Esophagus squamous epithelium (tissue), 5 donors: ENCODE measurements around the gene PDIK1L. TPM values are rescaled to one million over a fixed set of nuclear protein-coding genes. Genes with fewer than 3 reads are reported as not detected.
A peak's percentile ranks its signal among the peaks of the same experiment; 100 is the strongest.

Source experiments
- DNase-seq: peaks from one replicate; lab custom pipeline; 2025; lab: John Stamatoyannopoulos, UW
- H3K27ac ChIP-seq, 4 donors: fragments of 200-600 bp; sonication (generic); one replicate each; pipeline ENCODE4 v1.5.1; 2016 to 2019; ENCODE audit warnings: mild to moderate bottlenecking in 1 of 4
- H3K27me3 ChIP-seq, 4 donors: fragments of 200-600 bp; sonication (generic); 1 replicate in 3 of 4; 2 replicates in 1 of 4; pipeline versions ENCODE4 v1.5.1 to v1.6.0; 2017 to 2021; ENCODE audit warnings: antibody characterized with exemption in 1 of 4
- H3K36me3 ChIP-seq, 3 donors: fragments of 200-600 bp; sonication (generic); one replicate each; pipeline ENCODE4 v1.5.1; 2016 to 2019
- H3K4me1 ChIP-seq, 3 donors: fragments of 200-600 bp; sonication (generic); one replicate each; pipeline ENCODE4 v1.5.1; 2017 to 2019
- H3K4me3 ChIP-seq, 4 donors: fragments of 200-600 bp; sonication (generic); 1 replicate in 3 of 4; 2 replicates in 1 of 4; pipeline ENCODE4 v1.5.1; 2016 to 2019; ENCODE audit warnings: mild to moderate bottlenecking in 2 of 4, moderate library complexity in 1 of 4
- H3K9me3 ChIP-seq, 3 donors: fragments of 200-600 bp; sonication (generic); one replicate each; pipeline ENCODE4 v1.5.1; 2016 to 2019
- CTCF ChIP-seq, 6 experiments: fragments of 450-650 bp in 4 of 6; fragments of 200-600 bp in 2 of 6; sonication (generic) in 2 of 6; IDR thresholded peaks; one replicate each; pipeline ENCODE4 v1.5.1; 2016 to 2019; ENCODE audit warnings: antibody characterized with exemption in 6 of 6, mild to moderate bottlenecking in 4 of 6, moderate library complexity in 4 of 6
- POLR2A ChIP-seq, 4 donors: fragments of 450-650 bp; IDR thresholded peaks; one replicate each; pipeline ENCODE4 v1.6.1; 2017; ENCODE audit warnings: antibody characterized with exemption in 4 of 4, mild to moderate bottlenecking in 4 of 4, moderate library complexity in 3 of 4
- WGBS, 2 donors: methylation state at CpG; one replicate each; pipeline ENCODE4 v1.1.5; 2018; 5-methylcytosine and 5-hydroxymethylcytosine counted together
- intact Hi-C: fragments of 100-400 bp; cut with DNase I; formaldehyde crosslinking; loops from one replicate; pipeline ENCODE4 v1.15.0; 2022
- total RNA-seq, 4 donors: library from RNA; depleted of rRNA; stranded (reverse); fragments of >200 nt; gene quantifications; one replicate each; pipeline ENCODE4 v1.1.0, GENCODE V29; 2016
- donor health status: DM: yes; HTN: yes; CAD: no.

Gene PDIK1L
- total RNA-seq, 4 donors from 2014 or later = 5.6 to 14.0 (median 8.3) TPM

GRCh38 chr1:26121854-26122773, 10.5 kb downstream of the PDIK1L start:
- H3K9me3 ChIP-seq = no peaks in the 10 kb centered on the region
- H3K4me1 ChIP-seq = peaks cover 5 to 58% (median 24%) of the 10 kb centered on the region in 3 donors
- H3K27ac ChIP-seq = peak overlapping the region; percentile 50 to 88 (median 76)
- intact Hi-C loops = no loop called here
- H3K27me3 ChIP-seq = no peaks in the 10 kb centered on the region
- peaks cover 0 to 54% (median 5%) of the 10 kb centered on the region in 3 donors for H3K36me3 ChIP-seq
- DNase-seq = no peak
- no peak for TF ChIP-seq POLR2A (IDR thresholded peaks at IDR 0.05)
- no peak for TF ChIP-seq CTCF (IDR thresholded peaks at IDR 0.05)
- 61 to 64% methylated on average over 8 of the region's 8 CpGs for WGBS, 2 donors
- no peak overlapping the region for H3K4me3 ChIP-seq

- peaks cover 16 to 70% (median 36%) of the 10 kb centered on the region in 3 donors for H3K4me1 ChIP-seq
Measured at GRCh38 chr1:26122988-26123973, 11.7 kb downstream of the PDIK1L start.

GRCh38 chr1:26124418-26125331, 13.1 kb downstream of the PDIK1L start:
- peak overlapping the region in 3 of 4 donors; percentile 7 to 88 (median 87) for H3K27ac ChIP-seq
- WGBS, 2 donors = 67 to 71% methylated on average over 4 of the region's 4 CpGs
- no peak for DNase-seq
- H3K9me3 ChIP-seq = no peaks in the 10 kb centered on the region
- H3K4me1 ChIP-seq = peaks cover 16 to 80% (median 37%) of the 10 kb centered on the region in 3 donors
- intact Hi-C loops = no loop called here
- H3K36me3 ChIP-seq = peaks cover 0 to 29% (median 0%) of the 10 kb centered on the region in 3 donors
- TF ChIP-seq POLR2A (IDR thresholded peaks at IDR 0.05) = no peak
- TF ChIP-seq CTCF (IDR thresholded peaks at IDR 0.05) = no peak
- H3K27me3 ChIP-seq = no peaks in the 10 kb centered on the region
- H3K4me3 ChIP-seq = no peak overlapping the region

More at GRCh38 chr1:26122988-26123973, 11.7 kb downstream of the PDIK1L start:
- 64 to 69% methylated on average over 7 of the region's 7 CpGs for WGBS, 2 donors
- intact Hi-C loops = no loop called here
- H3K27me3 ChIP-seq = no peaks in the 10 kb centered on the region
- H3K27ac ChIP-seq = peak overlapping the region; percentile 45 to 88 (median 70)
- no peaks in the 10 kb centered on the region for H3K9me3 ChIP-seq
- peaks cover 0 to 43% (median 5%) of the 10 kb centered on the region in 3 donors for H3K36me3 ChIP-seq
- peak overlapping the region in 1 of 4 donors; percentile 17 for H3K4me3 ChIP-seq
- DNase-seq = no peak
- TF ChIP-seq POLR2A (IDR thresholded peaks at IDR 0.05) (no peak), CTCF (IDR thresholded peaks at IDR 0.05) (no peak)

- no peak overlapping the region for H3K4me3 ChIP-seq
- intact Hi-C loops = no loop called here
- peak overlapping the region in 3 of 4 donors; percentile 74 to 88 (median 87) for H3K27ac ChIP-seq
- H3K36me3 ChIP-seq = peaks cover 0 to 22% (median 0%) of the 10 kb centered on the region in 3 donors
- no peaks in the 10 kb centered on the region for H3K9me3 ChIP-seq
- H3K4me1 ChIP-seq = peaks cover 16 to 80% (median 37%) of the 10 kb centered on the region in 3 donors
- TF ChIP-seq POLR2A (IDR thresholded peaks at IDR 0.05) (no peak), CTCF (IDR thresholded peaks at IDR 0.05) (no peak)
- no peaks in the 10 kb centered on the region for H3K27me3 ChIP-seq
- no peak for DNase-seq
Measured at GRCh38 chr1:26125382-26125781, 13.8 kb downstream of the PDIK1L start.
